Esophagus muscularis mucosa (tissue), 4 donors: ENCODE data around the gene CSF1.

ENCODE experiments used
- EP300 ChIP-seq: sonication (generic); formaldehyde crosslinking; IDR thresholded peaks from one replicate; pipeline ENCODE4 v1.6.1; 2017; ENCODE audit warnings: antibody characterized with exemption
- POLR2AphosphoS5 ChIP-seq, 2 donors: sonication (generic); formaldehyde crosslinking; IDR thresholded peaks; one replicate each; pipeline ENCODE4 v1.6.1; 2017; ENCODE audit warnings: antibody characterized with exemption in 2 of 2
- TF ChIP-seq, protein P1 (sequence below), 3 experiments: fragments of 200-600 bp in 2 of 3; fragments of 450-650 bp in 1 of 3; sonication (generic) in 2 of 3; IDR thresholded peaks; one replicate each; pipeline ENCODE4 v1.5.1; 2017 to 2019; ENCODE audit warnings: antibody characterized with exemption in 3 of 3, mild to moderate bottlenecking in 2 of 3, moderate library complexity in 1 of 3

DNA sequence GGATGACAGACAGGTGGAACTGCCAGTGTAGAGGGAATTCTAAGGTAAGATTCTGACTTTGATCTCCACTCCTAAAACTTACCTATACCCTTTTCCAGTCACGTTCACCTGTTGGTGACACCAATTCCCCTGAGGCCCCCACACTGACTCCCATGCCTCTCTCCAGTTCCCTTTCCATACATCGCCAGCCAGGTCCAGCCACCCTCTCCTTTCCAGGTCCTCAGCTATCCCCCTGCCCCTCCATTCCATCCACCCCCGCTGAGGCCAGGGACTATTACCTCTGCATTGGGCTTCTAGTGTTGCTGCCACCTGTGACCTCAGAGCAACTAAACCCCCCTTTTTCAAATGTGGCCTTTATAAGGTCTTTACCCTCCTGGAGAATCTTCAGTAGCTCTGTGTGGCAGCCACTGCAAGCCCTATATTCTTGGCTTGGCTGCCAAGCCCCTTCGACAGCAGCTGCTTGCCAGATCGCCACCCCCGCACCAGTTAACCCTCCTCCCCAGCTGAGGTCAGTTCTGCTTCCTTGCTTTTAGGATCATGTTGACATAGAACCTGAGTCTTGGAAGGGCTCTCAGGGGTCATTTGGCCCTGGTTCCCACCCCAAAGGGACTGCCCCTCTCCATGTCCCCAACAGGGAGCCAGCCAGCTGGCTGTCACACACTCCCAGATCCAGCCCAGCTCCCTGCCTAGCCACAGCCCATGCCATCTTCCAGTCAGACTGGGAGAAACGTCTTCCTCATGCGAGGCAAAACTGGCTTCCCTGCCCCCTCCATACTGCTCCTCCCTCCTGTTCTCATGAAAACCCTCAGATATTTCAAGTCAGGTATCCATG, 14.7 kb downstream of the CSF1 start:
- TF ChIP-seq, protein P1, sequence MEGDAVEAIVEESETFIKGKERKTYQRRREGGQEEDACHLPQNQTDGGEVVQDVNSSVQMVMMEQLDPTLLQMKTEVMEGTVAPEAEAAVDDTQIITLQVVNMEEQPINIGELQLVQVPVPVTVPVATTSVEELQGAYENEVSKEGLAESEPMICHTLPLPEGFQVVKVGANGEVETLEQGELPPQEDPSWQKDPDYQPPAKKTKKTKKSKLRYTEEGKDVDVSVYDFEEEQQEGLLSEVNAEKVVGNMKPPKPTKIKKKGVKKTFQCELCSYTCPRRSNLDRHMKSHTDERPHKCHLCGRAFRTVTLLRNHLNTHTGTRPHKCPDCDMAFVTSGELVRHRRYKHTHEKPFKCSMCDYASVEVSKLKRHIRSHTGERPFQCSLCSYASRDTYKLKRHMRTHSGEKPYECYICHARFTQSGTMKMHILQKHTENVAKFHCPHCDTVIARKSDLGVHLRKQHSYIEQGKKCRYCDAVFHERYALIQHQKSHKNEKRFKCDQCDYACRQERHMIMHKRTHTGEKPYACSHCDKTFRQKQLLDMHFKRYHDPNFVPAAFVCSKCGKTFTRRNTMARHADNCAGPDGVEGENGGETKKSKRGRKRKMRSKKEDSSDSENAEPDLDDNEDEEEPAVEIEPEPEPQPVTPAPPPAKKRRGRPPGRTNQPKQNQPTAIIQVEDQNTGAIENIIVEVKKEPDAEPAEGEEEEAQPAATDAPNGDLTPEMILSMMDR (IDR thresholded peaks at IDR 0.05): no peak
- TF ChIP-seq EP300: no peak
- TF ChIP-seq POLR2AphosphoS5 (IDR thresholded peaks at IDR 0.05): no peak
